GM19395 (cell line): ENCODE results near the gene BMP6.

Source experiments
- ATAC-seq: cut with Tn5 transposase; IDR thresholded peaks from one replicate; pipeline ENCODE4 v1.9.1; 2021; ENCODE audit warnings: mild to moderate bottlenecking, moderate library complexity; ENCODE audit not compliant: unreplicated experiment

Gene BMP6

DNA sequence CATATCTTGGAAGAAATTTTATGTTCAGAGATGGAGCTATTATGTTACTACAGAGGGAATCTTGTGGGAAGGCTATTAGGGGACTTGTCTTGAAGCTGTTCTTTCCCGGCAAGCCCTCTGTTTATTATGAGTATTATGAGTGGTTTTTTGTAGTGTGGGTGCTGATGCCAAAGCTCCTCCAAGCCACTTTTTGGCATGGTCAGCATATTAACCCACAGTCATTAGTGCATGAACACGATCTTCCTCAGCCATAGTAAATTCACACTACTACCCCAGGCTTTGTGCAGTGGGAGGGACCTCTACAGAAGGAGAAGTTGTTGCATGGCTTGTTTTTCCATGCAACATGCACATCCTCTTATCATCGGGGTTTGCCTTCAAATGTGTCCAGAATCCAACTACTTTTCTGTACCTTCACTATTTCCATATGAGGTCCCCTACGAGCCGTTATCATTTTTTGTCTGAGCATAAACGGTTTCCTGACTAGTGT lies 6.5 kb upstream of the BMP6 start:
- ATAC-seq: no peak

DNA sequence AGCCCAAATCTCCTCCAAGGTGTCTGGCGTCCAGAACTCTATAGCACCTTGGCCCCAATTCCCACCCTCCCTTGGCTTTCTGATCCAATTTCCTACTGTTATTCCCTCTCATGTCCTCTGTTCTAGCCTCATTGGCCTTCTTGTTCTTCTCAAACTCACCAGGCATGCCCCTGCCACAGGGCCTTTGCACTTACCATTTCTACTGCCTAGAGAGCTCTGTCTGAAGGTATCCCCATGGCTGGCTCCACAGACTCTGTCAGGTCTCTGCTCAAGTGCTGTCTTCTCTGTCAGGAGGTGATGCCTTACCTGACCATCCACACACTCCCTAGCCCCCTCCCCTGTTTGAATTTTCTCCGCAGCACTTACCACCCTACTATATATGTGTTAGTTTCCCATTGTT lies 5.6 kb upstream of the BMP6 start:
- no peak for ATAC-seq

GRCh38 chr6:7721649-7722048 lies 4.2 kb upstream of the BMP6 start:
- no peak for ATAC-seq

GRCh38 chr6:7723041-7723447 lies 2.9 kb upstream of the BMP6 start:
- peak; percentile 51 for ATAC-seq

DNA sequence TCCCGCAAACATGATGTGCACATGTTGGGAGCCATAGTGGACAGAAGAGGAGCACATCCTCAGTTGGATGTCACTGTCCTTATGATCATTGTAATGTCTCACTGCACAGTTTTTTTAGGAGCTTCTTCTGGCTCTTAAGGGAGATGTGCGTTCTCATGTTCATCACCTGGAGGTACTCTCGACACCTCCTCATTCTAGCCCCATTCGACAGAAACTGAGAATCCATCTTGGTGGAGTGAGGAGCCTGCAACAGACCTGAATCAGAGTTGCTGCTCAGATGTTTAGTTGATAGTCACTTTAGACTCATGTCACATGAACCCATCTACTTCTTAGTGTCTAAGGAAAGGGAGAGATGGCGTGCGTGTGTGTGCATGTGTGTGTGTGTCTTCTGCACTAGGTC lies 2.3 kb upstream of the BMP6 start:
- ATAC-seq: no peak

- ATAC-seq: no peak
Measured at GRCh38 chr6:7725412-7725811, 487 bp upstream of the BMP6 start.

DNA sequence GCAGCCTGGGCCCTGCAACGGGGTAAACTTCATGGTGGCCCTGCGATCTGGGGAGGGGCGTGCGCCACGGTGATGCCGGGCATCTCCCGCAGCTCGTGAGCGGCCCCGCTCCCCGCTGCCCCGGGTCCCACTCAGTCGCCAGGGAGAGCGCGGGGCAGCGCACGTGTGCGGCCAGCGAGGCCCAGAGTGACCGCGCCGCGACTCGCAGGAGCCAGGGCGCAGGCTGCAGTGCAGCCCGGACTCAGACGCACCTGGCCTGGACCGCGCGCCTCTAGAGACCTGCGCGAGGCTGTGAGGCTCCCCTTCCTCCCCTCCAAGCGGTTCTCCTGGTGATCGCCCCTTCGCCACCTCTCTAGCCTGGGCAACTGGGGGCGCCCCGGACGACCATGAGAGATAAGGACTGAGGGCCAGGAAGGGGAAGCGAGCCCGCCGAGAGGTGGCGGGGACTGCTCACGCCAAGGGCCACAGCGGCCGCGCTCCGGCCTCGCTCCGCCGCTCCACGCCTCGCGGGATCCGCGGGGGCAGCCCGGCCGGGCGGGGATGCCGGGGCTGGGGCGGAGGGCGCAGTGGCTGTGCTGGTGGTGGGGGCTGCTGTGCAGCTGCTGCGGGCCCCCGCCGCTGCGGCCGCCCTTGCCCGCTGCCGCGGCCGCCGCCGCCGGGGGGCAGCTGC lies 652 bp downstream of the BMP6 start:
- ATAC-seq: no peak

- ATAC-seq: no peak
Measured at GRCh38 chr6:7727086-7727945, 1.4 kb downstream of the BMP6 start.

DNA sequence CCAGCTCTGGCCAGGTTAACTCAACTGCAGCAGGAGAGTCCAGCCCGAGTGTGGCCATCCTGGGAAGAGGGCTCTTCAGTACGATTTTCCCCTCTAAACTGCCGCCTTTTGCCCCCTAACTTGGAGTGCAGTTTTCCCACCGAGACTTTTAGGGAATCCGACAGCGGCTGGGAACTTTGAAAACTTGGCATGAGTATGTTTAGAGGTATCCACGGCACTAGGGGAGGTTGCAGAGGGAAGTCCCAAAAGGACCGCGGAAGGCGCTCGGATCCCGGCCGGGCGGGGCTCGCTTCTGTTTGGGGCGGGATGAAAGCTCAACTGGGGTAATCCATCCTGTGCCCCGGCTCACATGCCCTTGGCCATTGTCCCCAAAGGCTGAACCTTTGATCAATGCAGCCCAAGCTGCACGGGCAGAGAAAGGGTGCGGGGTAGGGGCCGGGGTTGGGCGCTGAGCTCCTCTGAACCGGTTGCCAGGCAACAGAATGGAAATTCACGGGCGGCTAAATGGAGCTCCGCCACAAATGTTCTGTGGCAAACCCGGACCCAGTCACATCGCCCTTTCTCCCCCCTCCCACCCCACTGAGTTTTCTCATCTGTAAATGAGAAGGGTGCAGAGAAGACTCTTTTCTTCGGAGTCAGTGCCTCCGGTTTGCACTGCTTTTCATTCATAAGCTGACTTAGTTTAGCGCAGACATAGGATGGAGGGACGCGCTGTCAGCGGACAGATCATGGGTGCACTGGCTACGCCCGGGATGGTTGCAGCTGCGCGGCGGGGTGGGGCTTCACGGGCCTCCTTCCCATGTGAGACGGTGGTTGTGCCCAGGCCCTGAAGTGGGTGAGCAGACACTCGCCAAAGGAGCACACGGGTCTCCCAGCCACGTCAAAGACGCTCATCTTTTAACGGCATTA lies 2.3 kb downstream of the BMP6 start:
- ATAC-seq: no peak

DNA sequence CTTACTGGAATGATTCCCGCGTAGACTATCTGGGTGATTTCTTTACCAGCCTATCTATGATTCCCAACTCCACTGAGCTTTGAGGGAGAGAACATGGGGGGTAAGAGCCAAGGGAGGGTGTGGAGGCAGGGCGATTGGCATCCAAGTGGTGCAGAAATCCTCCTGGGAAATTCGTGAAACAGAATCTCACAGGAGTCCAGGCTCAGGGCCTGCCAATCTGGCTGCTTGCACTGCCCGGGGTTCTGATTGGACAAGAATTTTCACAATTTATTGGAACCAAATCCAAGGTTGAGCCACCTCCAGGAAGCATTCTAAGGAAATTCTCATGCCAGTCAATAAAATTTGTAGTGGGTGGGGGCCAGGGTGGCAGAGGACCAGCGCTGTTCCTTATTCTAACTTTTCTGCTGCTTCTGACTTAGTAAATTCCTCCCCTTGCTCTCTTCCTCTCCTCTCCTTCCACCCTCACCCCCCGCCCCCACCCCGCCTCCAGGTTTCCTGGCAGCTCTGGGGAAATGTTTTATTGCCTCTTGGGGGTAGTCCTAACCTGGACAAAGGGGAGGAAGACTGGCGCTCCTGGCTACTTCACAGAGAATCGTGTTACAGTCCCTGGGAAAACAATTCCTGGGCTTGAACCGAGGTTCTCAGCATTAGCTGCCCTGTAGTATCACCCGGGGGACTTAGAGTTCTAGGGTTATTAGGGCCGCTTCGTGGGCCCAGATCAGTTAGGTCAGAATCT lies 3.1 kb downstream of the BMP6 start:
- ATAC-seq: no peak

DNA sequence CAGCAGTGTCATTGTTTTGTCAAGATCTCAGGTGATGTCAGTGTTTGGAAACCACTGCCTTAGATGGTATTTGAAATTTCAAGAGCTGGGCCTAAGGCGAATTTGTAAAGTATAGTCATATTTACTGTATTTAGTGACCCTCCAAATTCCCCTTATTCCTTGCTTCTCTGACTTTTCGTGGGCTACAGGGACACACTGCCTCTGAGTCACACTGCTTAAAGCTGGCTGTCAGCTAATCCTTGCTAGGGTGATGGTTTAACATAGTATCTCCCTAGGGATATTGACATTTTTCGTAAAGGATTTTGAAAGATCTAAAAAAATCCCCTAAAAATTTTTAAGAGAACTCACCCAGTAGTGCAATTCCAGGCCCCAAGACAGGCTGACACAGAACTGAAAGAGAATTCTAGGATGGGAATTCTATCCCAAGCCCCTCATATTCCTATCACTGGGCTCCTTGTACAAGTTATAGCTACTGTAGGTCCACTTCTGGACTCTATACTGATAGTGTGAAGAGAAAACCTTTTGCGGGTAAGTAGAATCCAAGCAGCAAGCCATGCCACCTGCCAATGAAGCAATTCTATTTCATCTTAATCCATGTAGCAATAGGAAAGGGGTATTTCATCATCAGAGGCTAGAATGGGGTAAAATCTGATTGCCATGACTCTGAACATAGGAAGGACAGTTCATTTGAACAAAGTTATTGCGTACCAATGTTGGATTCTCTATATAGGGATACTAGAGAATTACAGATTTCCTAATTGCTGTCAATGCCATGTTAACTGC lies 4.3 kb downstream of the BMP6 start:
- no peak for ATAC-seq

- ATAC-seq: no peak
Measured at GRCh38 chr6:7730784-7731227, 4.9 kb downstream of the BMP6 start.

- no peak for ATAC-seq
Measured at GRCh38 chr6:7731294-7731693, 5.4 kb downstream of the BMP6 start.

- no peak for ATAC-seq
Measured at GRCh38 chr6:7732228-7732627, 6.3 kb downstream of the BMP6 start.

DNA sequence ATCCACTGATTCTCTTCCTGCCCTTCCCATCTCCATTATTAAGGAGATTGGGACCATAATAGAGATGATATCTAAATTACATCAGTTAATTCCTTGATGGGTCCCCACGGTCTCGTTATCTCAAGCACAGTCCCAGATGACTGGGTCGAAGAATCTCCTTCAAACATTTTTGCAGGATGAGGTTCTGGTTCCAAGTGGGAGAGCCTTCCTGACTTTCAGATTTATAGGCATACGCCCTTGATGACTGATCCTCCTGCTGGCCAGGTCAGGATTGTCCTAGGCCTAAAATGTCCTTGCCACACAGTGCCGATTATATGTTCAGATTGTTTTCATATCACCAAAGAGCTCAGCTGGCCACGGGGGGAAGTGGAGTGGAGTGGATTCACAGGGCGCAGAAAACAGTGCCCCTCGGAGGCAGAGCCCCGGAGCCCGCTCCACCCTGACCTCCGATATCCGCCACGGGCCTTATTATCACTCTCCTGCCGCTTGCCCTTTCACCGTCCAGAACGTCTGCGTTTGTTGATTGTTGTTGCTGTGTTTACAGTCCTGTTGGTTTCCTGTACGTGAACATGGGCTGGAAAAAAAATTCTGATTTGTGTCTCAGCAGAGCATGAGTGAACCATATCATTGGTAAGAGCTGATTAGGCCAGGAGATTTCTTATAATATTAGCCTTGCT lies 8.9 kb downstream of the BMP6 start:
- ATAC-seq: no peak

- no peak for ATAC-seq
Measured at GRCh38 chr6:7737106-7737505, 11.2 kb downstream of the BMP6 start.

DNA sequence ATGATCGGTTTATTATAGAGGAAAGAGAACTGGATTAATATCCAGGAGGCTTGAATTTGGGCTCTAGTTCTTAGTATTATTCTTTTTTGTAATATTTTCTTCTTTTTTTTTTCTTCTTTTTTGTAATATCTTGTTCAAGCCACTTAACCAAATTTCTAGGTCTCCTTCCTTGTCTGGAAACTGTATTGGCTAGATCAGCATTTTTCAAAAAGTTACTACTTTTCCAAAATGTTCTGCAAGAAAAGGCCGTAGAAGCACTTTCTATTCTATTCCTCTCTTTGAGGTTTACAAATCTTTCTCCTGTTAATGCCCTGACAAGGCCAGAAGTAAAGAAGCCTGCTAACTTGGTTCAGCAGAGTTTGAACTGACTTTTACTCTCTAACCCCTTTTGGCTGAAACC lies 12.0 kb downstream of the BMP6 start:
- no peak for ATAC-seq

DNA sequence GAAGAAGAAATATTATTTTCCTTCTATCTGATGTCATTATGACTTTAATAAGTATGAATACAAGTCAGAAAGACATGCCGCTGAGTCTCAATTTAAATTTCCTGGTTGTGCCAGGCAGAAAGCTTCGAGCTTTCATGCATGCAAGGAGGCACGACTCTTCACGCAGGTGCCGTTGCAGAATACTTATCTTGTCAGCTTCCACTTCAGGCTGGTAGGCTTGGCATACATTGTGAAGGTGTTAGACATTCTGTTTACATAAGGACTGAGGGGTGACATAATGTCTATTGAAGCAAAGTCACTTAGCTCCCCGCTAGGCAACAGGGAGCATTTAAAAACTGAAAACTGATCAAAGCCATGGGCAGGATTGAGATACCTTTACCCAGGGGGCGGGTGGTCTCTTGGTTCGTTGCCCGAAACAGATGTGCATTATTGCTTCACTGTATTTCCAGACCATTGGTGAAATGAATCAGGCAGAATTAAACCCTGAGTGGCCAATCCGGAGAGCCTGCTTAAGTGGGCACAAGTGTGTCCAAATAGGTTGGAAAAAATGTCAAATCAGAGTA lies 16.4 kb downstream of the BMP6 start:
- no peak for ATAC-seq

DNA sequence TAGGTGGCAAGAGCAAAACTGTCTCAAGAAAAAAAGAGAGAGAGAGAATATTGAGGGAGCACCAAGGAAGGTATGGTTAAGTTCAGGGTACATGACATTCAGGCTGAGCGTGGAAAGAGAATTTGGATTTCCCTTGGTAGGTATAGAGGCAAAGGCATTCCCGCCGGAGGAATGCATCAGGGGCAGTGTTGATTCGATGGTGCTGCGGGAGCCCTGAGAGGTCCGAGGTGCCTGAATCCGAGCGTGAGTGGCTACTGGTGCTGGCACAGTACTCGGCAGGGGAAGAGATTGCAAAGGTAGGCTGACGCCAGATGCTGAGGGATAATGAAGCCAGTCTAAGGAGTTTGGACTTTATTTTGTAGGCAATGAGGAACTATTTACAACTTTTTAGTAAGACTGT lies 20.0 kb downstream of the BMP6 start:
- no peak for ATAC-seq
